AG20443 (cell line): ENCODE results near the gene RBAK.
"Not testable (repeated sequence)": the region's sequence is repeated elsewhere in the genome, so short reads cannot be mapped to it uniquely, and the experiment has no call there.

ENCODE experiments used
- DNase-seq: peaks from one replicate; pipeline ENCODE4 v3.0.0; 2012; ENCODE audit warnings: low spot score, mixed read lengths

Gene RBAK

DNA sequence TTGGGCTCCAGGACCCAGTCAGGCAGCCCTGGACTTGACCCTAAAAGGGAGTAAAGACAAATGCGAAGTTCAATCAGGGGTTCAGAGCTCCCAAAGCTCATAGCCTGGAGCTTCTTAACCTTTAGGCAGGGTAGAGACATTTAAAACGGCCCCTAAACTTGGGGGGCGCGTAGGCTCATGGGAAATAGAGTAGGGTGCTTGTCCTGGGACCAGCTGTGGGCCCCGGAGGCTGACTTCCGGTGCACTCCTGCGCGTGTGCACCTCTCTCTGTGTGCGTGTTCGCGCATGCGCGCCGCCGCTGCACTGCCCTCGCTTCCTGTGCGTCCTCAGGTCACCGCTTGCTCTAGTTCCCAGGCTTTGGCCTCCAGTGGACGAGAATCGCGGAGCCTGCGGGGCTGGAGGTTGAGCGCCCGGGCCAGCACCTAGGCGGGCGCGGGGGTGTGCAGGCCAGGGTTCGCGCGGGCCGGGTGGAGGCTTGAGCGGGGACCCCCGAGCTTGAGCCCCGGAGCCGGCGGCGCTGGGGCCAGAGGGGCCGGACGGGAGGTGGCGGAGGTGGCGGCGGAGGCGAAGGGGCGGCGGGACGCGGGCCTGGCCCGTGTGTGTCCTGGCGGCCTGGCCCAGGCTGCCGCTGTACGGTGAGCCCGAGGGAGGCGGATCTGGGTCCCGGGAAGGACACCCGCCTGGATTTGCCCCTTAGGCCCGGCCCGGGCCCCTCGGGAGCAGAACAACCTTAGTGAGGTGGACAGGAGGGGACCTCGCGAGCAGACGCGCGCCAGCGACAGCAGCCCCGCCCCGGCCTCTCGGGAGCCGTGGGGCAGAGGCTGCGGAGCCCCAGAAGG, at the start of gene RBAK:
Gene RBAK, plus strand, starts transcription at position 303 of the 839 bp plus-strand sequence. CDS start 2,217 bp downstream, outside the sequence.
- DNase-seq, result peak; percentile 97

- no peak for DNase-seq
These were observed 48.9 kb upstream of the RBAK start for GRCh38 chr7:4996696-4997222.

DNA sequence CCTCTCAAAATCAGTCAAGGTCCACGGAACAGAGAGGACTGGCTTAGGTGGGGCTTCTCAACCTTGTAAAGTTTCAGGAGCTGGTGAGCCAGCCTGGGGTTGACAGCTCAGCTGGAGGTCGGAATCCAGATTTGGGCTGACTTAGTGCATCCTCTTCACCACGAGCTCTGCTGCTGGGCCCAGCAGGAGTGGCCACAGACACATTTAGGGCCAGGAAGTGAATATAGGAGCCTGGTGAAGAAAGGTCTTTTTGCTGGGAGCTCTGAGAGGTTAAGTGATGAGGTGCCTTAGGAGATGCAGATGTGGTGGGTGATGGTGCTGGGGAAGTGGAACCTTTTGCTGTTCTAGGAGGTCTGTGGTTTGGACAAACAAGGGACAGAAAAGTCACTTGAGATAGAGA, 47.4 kb upstream of the RBAK start:
- DNase-seq, result no peak

- no peak for DNase-seq
These were observed 46.8 kb upstream of the RBAK start for GRCh38 chr7:4998910-4999309.

DNA sequence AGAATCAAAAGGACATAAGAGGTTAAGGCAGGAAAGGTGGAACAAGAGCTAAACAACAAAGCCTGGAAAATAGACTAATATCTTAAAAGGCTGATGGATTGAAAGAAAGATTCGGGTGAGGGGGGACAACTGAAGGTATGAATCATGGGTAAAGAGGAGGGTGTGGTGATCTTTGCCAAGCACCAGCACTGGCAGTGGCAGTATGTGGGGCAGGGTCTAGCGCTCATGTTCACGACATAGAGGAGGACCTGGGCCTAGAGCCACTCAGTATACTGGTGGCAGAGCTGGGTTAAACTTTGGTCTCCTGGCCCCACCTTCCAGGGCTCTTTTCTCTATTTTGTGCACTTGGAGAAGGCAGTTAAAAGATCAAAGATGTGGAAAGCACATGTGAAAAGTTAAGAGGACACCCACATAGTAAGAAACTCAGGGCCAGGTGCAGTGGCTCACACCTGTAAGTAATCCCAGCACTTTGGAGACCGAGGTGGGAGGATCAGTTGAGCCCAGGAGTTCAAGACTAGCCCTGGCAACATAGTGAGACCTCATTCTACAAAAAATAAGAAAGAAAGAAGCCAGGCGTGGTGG, 46.2 kb upstream of the RBAK start:
- DNase-seq, result no peak

DNA sequence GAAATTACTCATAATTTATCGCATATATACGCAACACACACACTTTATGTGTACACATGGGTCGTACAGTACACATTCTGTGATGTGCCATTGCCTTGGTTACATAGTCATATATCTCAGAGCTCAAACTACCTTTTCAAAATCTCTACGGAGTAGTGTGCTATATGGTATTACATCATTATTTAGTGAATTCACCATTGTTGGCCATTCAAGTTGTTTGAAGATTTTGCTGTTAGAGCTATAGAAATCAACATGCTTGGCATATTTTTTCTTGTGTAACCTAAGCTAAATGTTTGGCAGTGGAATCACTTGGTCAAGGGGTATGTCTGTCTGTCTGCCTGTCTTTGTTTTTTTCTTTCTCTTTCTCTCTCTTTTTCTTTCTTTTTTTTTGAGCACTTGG, 44.7 kb upstream of the RBAK start:
- DNase-seq, result no peak

DNA sequence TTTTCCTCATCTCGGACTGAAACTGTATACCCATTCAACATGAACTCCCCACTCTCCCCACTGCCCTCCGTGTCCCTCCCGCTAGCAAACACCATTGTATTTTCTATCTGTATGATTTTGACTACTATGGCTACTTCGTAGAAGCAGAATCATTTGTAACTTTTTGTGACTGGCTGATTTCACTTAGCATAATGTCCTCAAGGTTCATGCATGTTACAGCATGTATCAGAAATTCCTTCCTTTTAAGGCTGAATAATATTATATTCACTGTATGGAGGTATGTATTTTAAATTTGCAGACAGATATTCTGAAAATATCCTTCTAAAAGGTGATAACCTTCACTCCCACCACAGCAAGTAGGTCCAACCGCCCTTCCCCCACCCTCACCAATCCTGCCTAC, 43.7 kb upstream of the RBAK start:
- no peak for DNase-seq

GRCh38 chr7:5005066-5005465, 40.6 kb upstream of the RBAK start:
- DNase-seq, result no peak

DNA sequence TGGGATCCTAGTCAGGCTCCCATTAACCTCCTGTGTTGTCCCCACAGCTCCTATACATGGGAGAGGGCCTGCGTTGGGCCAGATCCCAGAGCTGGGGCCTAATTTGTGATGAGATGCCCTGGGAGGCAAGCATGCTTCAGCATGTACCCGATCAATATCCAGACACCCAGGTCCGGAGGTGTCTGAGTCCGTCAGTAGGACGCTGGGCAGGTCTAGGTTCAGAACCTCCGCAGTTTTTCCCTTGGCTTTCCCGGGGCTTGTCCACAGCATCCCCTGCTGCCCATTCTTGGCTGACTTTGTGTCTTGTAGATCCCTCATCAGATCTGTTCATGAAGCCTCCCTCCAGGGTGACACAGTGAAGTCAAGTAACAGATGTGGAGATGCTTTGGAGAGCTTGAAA, 32.7 kb upstream of the RBAK start:
- no peak for DNase-seq

DNA sequence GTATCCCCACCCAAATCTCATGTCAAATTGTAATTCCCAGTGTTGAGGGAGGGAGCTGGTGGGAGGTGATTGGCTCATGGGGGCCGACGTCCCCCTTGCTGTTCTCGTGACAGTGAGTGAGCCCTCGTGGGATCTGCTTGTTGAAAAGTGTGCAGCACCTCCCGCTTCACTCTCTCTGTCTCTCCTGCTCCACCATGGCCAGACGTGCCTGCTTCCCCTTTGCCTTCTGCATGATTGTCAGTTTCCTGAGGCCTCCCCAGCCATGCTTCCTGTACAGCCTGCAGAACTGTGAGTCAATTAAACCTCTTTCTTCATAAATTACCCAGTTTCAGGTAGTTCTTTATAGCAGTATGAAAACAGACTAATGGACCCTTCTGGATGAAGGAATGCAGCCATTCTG, 29.7 kb upstream of the RBAK start:
- not testable (repeated sequence) for DNase-seq

DNA sequence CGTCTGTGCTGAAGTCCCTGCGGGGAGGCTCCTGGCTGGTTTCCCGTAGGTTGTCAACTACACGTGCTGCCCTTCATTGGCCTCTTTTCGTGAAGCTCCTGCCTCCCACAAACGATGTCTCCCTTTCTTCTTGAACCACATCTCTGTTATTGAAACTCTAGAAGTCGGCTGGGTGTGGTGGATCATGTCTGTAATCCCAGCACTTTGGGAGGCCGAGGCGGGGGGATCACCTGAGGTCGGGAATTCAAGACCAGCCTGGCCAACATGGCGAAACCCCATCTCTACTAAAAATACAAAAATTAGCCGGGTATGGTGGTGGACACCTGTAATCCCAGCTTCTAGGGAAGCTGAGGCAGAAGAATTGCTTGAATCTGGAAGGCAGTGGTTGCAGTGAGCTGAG, 28.0 kb upstream of the RBAK start:
- DNase-seq, result not testable (repeated sequence)

DNA sequence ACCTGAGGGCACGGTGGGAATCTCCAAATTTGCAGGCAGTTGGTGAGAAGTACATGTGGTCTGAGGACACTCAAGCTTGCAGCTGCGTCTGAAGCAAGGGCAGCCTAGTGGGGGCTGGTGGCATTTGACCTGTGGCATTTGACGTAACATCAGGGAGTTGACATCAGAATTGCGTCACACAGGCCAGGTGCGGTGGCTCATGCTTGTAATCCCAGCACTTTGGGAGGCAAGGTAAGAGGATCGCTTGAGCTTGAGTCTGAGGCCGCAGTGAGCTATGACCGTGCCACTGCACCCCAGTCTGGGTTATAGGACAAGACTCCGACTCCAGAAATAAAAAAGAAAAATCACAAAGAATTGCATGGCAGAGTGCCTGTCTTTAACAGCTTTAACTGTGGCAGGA, 25.6 kb upstream of the RBAK start:
- DNase-seq, result no peak

DNA sequence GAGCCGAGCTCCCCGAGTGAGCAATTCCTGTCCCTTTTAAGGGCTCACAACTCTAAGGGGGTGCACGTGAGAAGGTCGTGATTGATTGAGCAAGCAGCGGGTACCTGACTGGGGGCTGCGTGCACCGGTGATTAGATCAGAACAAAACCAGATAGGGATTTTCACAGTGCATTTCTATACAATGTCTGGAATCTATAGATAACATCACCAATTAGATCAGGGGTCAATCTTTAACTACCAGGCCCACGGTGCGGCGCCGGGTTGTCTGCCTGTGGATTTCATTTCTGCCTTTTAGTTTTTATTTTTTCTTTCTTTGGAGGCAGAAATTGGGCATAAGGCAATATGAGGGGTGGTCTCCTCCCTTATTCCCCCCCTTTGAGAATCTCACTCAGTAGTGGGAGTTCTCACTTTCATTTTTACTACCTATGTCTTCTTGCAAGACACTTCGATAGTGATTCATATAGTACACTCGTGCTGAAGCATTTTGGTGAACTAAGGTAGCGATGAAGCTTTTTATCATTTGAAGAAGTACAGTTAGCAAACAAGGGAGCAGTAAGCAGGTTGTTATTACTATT, 24.6 kb upstream of the RBAK start:
- not testable (repeated sequence) for DNase-seq

DNA sequence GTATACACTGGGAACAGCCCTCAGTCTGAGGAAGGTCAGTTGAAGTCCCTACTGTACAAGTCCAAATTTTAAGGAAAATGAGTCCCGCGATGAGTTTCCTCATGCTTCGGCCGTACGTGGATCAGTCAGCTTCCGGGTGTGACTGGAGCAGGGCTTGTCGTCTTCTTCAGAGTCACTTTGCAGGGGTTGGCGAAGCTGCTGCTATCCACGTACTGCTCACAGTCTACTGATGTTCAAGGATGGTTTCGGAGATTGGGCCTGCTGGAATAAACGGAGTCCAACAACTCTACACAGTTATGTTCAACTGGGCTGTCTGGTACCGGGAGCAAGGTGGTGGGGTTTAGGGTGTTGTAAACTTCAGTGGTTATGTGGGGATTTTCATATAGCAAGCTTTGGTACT, 22.0 kb upstream of the RBAK start:
- DNase-seq, result not testable (repeated sequence)

- not testable (repeated sequence) for DNase-seq
These were observed 17.8 kb upstream of the RBAK start for GRCh38 chr7:5027796-5028410.

DNA sequence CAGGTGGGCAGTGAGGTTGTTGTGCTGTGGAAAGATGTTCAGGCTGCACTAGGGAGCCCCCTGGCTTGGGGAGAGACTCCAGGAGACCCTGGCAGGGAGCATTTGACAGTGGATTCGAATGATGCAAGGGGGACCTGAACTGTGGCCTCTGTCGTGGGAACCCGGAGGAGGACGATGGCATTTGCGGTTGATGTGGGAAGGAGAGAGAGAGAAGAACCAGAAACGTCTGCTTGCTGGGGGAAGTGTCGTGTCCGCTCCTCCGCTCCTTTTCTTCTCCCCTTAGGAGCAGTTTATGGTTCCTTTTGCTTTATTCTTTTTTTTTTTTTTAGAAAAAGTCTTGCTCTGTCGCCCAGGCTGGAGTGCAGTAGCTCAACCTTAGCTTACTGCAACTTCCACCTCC, 12.5 kb upstream of the RBAK start:
- DNase-seq, result not testable (repeated sequence)

GRCh38 chr7:5035276-5035675, 10.4 kb upstream of the RBAK start:
- no peak for DNase-seq

DNA sequence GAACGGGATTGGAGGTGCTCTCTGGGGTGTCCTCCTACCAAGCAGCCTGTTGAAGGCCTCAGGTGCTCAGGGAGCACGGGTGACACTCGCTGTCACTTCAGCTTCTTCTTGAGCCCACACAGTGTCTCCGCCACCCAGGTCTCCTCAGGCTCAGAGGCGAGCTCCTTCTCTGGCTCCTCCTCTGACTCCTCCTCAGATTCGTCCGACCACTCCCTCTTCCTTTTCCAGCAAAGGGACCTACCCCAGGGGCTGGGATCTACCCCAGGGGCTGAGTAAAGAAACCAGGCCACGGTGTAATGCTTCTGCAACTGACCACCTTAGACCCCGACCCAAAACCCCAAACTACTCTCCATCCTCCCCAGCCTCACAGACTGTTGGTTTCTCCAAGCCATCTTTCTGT, 9.2 kb upstream of the RBAK start:
- DNase-seq, result no peak

DNA sequence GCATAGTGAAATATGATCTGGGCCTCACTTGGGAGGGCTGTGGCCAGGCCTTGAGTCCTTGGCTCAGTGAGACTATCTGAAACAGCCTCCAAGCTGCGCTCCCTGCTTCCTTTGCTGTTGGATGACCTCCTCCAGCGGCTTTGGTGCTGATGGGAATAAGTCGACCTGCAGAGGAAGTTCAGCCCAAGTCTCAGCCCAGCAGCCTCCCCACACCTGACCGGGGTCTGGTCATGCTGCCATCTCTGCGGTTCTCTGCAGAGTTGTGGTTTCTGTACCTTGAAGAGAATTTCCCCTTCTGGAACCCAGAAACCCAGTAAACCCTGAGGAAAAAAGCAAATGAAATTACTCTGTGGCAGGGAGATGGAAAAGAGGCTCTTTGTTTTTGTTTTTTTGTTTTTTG, 4.6 kb upstream of the RBAK start:
- DNase-seq, result no peak

GRCh38 chr7:5043661-5044060, 2.0 kb upstream of the RBAK start:
- no peak for DNase-seq

DNA sequence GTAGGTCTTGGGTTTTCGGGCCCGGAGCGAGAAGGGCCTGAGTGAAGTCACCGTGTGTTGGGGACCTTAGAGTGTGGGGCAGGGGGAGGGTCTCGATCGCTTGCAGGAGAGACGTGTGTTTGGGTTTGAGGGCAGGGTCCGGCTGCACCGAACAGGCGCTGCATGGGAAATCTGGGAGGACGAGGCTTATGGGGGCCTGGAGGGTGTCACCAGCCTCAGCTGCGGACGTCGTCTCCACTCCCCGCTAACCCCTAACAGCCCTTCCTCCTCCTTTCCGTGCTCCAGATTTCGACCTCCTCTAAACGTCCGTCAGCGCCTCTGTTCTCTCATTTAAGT, 705 bp downstream of the RBAK start:
- not testable (repeated sequence) for DNase-seq

- DNase-seq, result not testable (repeated sequence)
These were observed 1.5 kb downstream of the RBAK start for GRCh38 chr7:5047127-5047526.

DNA sequence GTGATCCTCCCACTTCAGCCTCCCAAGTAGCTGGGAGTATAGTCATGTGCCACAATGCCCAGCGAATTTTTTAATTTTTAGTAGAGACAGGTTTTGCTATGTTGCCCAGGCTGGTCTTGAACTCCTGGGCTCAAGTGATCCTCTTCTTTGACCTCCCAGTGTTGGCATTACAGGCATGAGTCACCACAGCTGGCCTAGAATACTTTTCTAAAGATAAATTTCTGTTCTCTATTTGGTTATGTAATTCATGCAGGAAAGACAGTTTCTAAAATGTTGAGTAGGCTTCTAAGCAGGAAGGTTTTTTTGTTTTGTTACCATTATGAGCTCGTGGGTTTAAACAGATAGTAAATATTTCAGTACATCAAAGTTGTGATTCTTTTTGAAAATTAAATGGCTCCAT, 5.0 kb downstream of the RBAK start:
- no peak for DNase-seq
